ENCODE results near the gene CHCHD6.

Gene CHCHD6

DNA sequence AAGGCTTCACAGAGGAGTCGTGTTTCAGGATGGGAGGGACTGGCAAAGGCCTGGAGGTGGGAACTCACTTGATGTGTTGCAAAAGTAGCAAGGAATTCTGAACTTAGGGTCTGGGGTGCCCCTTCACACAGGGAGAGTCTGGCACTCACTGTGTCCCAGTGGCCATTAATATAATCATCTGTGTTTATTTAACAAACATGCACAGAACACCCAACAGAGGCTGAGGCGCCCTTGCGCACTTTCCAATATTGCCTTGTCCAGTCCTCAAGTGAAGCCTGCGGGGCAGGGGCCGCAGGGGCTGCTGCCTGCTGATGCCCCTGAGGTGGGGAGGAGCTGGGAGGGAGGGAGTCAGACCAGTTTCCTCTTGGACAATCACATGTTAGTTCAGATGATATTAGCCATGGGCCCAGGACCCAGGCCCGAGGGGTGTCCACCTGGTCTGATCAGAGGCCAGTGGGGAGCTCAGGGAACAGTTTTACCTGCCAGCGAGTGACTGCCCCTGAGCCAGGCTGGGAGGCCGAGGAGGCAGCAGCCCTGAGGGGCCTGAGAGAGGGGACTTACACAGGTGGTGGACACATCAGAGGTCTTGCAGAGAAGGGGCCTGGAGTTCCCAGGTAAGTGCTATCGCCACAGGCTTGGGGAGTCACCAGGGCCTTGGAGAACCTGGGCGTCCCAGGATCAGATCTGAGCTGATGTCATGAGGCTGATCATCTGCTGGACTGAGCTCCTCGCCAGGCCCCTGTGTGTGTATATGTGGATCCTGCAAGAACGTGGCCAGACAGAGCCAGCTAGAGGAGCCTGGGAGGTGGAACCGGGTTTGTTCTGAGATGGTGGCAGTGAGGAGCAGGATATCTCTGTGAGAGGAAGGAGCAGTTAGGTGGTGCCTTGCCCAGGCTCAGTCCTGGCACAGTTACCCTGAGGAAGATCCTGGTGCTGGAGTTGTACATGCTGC is 35.3 kb upstream of the CHCHD6 start:
- DNase-seq (ENCODE audit: low read depth), result no peak

DNA sequence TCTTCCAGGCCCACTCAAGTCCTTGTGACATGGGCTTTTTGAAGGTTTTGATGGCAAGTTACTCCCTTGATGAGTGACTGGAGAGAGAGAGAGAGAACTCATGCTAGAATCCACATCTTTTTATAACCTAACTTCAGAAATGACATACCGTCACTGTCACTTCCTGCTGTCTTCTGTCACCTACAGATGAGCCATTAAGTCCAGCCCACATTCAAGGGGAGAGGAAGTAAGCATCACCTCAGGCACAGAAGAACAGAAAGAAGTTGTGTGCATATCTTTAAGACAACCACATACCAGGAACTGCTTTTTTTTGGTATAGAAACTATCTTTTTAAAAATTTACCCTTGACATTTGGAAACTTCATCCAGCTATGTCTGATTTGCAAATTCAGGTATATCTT is 32.5 kb upstream of the CHCHD6 start:
- DNase-seq (ENCODE audit: low read depth), result no peak

DNA sequence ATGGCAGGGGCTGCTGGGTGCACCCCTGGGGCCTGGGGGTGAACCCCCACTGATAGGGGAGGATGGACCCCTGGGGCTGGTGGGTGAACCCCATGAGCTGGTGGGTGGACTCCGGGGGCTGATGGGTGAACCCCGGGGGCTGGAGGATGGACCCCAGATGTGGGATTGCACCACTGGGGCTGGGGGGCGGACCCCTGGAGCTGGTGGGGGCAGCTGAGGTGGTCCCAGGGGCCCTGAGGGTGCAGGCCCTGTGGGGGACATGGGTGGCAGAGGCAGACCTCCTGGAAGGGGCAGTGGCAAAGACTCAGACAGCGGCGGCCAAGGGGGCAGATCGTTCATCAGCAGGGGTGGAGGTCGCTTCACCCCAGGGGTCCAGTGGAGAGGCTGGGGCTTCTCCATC is 31.7 kb upstream of the CHCHD6 start:
- DNase-seq (ENCODE audit: low read depth), result no peak

DNA sequence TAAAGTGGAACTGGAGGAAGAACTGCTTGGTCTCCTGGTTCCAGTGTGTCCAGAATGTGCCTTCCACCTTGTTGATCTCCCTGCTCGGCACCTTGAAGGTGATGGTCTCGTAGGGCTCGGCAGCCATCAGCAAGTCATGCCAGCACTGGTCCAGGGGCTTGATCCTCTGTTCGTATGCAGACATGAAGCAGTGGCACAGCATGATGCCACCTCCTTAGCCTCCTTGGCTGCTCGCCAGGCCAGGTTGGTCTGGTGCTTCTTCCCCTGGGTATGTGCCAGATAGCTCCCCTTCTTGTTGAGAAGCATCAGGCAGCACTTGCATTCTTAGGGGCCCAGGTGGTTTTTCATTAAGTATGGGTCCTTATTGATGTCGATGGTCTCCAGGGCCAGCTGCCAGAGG is 31.3 kb upstream of the CHCHD6 start:
- DNase-seq (ENCODE audit: low read depth), result no peak

DNA sequence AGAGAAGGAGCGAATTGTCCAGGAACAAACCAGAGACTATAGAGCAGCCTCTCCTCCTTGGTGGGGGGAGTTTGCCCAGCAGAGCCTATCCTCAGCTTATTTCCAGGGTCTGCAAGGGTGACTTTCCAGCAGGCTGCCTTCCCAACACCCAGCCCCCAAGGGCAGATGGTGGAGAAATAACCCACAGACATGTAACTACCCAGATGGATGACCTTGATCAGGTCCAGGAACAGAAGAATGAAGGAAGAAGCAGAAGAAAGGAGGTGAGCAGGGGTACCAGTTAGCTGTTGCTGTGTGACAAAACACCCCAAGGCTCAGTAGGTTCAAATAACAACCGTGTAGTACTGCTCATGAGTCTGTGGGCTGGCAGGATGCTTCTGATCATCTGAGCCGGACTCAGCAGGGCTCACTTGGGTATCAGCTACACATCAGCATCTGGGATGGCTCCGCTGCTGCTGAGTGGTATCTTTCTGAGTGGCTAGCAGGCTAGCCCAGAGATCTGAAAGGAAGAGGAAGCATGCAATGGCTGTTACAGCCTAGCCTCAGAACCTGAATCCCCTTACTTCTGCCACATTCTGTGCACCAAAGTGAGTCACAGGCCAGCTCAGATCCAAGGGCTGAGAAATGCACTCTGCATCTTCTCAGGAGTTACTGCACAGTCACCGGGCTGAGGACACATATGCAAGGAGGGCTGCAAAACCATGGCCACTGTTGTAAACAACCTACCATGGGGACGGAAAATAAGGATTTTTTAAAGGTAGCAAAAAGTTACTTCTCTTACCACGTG is 26.9 kb upstream of the CHCHD6 start:
- DNase-seq (ENCODE audit: low read depth), result no peak

DNA sequence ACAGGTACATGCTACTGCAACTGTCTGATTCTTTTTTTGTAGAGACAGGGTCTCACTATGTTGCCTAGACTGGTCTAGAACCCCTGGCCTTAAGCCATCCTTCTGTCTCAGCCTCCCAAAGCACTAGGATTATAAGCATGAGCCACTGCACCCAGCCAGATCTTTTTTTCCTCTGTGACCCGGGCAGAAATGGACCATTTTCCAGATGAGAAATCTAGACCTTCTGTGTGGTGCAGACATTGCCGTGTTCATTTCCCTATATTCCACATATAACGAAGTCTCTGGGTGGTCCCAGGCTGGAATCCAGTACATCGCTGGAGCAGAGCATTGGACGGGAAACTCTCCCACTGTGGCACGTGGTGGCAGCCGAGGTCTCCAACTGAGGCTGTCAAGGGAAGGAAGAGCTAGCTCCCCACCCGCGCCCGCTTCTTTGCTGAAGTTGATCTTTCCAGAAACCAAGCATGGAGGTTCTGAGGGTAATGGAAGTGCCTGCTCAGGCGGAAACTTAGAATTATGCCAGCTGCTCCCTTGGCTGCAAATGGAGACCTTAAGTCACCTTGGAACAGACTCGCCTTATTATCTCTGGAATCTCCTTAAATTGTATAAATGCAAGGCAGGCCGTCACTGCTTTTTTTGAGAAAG is 26.1 kb upstream of the CHCHD6 start:
- no peak for DNase-seq (ENCODE audit: low read depth)

DNA sequence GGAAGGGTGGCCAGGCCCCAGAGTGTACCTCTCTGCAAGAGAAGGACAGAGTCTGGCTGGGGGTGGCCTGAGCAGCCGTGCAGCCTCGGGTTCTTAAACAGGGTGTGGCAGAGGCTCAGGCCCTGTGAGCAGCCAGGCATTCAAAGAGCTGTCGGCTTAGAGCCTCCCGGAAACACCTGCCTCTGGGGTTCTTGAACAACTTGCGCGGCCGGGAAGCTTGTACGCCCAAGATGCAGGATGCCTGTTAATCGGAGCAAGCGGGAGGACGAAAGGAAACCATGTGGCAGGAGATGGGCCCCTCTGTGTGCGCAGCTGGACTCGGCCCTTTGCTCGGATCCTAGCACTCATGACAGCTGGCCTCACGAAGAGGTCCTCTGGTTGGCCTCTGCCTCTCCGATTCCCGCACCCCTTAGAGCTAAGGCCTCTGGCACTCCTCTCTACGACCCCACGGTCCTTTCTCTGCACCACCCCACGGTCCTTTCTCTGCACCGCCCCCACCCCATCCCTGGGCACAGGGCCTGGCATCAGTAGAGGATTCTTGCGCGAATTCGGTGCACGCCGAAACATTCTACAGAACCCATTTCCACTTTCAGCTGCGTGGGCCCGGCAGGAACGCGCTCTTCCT is 25.2 kb upstream of the CHCHD6 start:
- no peak for DNase-seq (ENCODE audit: low read depth)

DNA sequence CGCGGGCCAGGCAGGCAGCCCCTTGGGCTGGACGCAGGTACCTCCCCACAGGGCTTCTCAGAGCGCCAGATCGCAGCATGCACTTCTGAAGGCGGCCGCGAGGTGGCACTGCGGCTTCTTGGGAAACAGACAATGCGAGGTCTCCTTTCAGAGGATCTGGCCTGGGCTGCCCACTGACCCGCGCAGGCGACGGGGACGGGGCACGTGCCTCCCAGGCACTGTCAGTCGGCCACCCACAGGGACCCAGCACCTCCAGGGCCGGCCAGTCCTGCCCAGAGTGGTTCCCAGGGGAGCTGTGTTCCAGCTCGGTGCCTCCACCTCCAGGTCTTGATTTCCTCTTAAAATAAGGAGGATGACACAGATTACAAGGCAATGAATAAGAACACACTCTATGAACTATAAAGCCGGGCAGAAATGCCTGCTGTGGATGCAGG is 24.7 kb upstream of the CHCHD6 start:
- peak; percentile 69 for DNase-seq (ENCODE audit: low read depth)

DNA sequence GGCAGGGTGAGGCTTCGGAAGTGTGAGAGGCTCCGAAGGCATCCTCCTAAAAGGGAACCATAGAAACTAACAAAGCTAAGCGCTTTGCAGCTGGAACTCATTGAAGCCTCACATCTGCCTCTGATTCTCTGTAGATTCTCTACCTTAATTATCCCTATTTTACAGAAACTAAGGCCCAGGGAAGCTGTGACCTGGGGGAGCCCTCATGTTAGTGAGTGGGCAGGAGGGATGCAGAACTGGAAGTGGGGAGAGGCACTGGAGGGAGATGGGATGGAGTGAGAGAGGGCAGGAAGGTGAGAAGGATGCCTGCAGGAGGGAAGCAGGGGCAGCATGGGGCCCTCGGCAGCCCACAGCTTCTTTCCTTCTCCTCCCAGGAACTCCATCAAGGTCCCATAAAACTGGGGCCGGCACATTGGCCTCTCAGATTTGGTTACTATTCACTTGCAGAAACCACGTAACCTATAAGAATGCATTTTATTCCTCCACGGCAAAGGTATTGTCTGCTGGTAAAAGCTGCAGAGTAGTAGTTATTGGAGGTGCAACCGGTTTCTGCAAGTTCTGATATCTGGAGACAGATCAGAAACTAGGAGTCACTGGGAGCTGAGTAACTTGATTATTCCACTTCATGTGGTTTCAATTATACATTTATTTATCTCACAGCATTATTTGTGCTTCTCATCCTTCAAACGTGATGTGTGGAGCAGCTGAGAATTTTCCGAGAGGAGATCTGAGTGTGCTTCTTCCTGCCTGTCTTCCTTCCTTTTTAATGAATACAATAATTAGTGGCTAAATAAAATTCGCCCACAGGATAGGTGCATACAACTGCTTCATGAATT is 24.0 kb upstream of the CHCHD6 start:
- DNase-seq (ENCODE audit: low read depth), result no peak

DNA sequence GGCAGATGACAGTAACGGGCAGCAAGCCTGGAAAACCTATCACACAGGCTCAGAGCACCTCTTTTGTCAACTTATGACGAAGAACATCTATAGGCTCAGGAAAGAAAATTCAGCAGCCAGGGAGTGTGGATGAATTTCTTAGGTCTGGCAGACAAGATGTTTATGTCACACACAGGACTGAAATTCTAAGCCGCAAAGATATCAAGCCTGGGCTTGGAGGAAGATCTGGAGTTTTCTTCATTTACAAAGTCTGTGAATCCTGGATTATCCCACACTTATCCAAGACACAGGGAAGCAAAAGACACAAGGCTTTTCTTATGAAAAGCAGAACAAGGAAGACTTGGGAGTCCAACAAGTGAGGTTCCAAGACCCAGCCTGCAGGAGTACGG is 23.4 kb upstream of the CHCHD6 start:
- no peak for DNase-seq (ENCODE audit: low read depth)

DNA sequence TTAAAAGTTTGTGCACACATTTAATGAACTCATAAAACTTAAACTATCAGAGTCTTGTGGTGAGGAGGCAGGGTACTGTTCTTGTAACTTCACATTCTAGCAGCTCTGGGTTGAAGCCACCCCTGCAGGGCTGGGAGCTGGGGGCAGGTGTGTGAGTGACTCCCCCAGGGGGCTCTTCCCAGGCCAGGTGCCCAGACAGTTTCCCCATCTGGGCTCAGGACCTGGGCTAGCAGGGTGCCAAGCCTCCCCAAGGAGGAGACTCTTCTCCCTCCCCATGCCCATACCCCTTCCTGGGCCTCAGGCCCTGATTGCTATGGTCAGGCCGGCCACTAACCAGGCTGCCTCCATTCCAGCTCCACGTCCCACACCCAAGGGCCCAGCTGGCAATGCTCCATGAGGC is 22.0 kb upstream of the CHCHD6 start:
- no peak for DNase-seq (ENCODE audit: low read depth)

DNA sequence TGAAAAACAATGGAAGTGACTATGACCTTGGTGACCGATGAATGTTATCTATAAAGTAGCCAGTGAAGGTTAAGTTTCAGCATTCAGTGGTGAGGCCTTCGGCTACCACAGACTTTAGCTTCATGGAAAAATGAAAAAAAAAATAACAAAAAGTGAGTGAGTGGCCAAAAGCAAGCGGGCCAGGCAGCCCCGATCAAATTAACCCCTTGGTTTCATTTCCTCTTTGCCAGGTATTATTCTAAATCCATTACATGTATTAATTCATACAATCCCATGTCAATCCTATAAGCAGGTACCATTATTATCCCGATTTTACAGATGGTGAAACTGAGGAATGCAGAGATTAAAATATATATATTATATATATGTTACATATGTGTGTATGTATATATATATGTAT is 21.0 kb upstream of the CHCHD6 start:
- DNase-seq (ENCODE audit: low read depth), result no peak

DNA sequence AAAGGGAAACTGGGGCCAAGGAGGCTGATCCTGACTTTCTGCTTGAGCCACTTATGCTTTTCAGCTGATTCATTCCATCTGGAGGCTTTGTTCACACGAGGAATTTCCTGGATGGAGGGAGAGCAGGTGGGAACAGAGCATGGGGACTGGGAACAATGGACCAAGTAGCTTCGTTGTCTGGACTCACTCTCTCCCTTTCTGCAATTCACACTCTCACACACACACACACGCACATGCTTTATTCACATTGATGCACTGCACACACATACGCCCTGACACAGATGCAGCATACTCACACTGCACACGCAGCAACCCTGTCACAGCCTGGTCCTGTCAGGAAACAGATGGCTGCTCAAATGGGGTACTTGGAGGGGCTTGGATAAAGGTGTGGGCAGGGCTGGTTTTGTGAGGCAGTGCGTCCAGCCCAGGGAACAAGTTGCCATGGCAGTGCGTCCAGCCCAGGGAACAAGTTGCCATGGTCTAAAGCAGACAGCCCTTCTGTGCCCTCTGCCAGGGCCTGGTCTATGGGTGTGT is 19.8 kb upstream of the CHCHD6 start:
- no peak for DNase-seq (ENCODE audit: low read depth)

DNA sequence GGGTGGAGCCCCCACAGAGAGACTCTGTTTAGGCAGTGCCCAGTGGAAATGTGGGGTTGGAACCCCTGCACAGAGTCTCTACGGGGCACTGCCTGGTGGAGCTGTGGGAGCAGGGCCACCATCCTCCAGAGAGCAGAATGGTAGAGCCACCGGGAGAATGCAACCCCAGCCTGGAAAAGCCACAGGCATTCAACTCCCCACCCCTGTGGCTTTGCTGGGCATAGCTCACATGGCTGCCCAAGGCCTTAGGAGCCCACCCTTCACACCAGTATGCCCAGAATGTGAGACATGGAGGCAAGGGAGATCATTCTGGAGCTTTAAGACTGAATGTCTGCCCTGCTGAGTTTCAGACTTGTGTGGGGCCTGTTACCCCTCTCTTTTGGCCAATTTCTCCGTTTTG is 19.0 kb upstream of the CHCHD6 start:
- DNase-seq (ENCODE audit: low read depth), result no peak

DNA sequence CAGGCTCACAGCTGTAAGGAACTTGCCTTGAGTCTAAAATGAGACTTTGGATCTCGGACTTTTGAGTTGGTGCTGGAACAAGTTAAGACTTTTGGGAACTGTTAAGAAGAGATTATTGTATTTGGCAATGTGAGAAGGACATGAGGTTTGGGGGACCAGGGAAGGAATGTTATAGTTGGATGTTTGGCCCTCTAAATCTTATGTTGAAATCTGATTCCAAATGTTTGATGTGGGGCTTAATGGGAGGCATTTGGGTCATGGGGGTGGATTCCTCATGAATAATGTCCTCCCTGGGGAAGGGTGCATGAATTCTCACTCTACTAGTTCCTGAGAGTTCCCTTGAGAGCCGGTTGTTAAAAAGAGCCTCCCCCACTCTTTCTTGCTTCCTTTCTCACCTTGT is 18.5 kb upstream of the CHCHD6 start:
- no peak for DNase-seq (ENCODE audit: low read depth)

DNA sequence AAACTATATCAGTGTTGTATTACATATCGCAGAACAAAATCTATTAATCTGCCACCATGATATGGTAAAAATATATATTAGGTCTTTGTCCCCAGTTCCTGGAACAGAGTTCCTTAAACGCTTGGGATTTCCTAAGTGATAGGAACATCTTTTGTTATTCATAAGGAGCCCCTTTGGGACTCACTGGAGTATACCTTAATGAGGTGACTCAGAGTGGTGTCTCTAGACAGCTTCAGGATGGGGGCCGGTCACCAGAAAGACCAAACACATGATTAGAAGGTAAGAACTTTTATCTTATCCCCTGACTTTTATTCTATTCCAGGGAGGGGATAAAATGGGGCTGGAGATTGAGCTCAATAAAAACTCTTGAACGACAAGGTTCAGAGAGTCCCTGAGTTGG is 12.3 kb upstream of the CHCHD6 start:
- no peak for DNase-seq (ENCODE audit: low read depth)

DNA sequence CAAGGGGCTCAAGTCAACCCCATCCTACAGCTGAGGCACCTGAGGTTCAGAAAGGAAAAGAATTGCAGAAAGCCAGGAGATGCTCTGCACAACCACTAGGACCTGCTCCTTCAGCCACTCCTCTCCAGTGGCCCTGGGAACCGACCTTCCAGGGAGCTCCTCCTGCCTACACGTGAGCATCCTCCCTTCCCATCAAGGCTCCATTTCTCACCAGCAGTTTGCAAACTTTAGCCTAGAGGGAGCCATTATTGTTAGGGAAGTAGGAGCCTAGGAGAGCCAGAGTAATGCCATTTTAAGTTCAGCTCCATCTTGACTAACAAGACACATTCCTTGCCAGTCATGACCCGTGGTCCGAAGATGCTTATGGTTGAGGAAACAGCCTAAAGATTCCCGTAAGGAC is 11.2 kb upstream of the CHCHD6 start:
- DNase-seq (ENCODE audit: low read depth), result no peak

DNA sequence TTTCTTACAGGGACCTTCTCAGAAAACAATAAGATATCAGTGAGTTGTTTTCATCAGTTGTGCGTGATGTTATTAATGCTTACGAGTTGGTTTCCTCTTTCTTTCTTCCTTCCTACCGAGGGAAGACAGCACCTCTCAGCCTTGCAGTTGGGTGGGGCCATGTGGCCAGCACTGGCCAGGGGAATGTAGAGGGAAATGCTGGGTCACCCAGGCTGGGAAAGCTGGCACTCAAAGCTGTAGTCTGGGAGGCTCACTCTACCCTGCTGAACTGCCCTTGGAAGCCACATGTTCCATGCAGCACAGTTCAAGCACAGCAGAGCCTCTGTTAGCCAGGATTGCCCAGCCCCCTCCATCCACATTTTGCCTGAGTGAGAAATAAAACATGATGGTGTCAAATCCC is 10.1 kb upstream of the CHCHD6 start:
- DNase-seq (ENCODE audit: low read depth), result no peak

DNA sequence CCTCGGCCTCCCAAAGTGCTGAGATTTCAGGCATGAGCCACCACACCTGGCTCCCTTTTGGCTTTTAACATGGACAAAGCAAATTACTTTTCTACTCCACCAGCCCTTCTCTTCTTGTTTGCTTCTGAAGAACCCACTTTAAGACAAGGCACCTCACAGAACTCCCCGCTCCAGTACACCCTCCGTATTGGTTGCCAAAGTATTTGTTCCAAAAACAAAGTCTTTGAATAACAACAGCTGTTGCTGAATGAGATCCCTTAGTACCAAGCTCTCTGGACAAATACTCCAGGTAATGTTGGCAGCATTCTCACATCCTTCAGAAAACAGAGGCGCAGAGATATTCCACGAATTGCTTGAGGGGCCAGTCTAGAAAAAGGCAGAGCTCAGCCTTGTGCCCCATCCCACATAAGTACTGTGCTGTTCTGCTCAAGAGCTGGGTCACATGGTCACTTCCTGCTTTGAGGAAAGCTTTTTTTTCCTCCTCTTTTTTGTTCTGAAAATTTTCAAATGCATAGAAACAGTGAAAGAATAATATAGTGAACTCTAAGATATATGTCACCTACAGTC is 7.3 kb upstream of the CHCHD6 start:
- DNase-seq (ENCODE audit: low read depth), result no peak

DNA sequence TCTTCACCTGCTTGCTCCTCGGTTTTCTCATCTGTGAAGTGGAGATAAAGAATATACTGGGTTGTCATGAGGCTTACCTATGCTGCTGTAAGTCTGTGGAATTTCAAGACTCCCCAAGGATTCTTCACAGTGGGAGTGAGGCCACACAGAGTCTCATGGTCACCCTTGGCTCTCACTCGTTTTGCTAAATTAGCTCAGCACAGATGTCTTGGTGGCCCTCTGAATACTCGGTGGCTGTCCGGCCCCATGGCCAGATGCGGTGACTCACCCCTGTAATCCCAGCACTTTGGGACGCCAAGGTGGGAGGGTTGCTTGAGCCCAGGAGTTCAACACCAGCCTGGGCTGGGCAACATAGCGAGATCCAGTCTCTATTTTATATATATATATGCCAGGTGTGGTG is 5.0 kb upstream of the CHCHD6 start:
- no peak for DNase-seq (ENCODE audit: low read depth)

Data from stimulated activated CD8-positive, alpha-beta memory T cell treated with anti-CD3 and anti-CD28 coated beads, Interleukin-7, amount 100 ng/mL, for 24 hours (primary cell).